ENCODE data around the gene KCNIP4.

- TF ChIP-seq, protein P1, sequence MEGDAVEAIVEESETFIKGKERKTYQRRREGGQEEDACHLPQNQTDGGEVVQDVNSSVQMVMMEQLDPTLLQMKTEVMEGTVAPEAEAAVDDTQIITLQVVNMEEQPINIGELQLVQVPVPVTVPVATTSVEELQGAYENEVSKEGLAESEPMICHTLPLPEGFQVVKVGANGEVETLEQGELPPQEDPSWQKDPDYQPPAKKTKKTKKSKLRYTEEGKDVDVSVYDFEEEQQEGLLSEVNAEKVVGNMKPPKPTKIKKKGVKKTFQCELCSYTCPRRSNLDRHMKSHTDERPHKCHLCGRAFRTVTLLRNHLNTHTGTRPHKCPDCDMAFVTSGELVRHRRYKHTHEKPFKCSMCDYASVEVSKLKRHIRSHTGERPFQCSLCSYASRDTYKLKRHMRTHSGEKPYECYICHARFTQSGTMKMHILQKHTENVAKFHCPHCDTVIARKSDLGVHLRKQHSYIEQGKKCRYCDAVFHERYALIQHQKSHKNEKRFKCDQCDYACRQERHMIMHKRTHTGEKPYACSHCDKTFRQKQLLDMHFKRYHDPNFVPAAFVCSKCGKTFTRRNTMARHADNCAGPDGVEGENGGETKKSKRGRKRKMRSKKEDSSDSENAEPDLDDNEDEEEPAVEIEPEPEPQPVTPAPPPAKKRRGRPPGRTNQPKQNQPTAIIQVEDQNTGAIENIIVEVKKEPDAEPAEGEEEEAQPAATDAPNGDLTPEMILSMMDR (IDR thresholded peaks at IDR 0.05; ENCODE audit: poor library complexity), result no peak
- TF ChIP-seq EZH2phosphoT487 (IDR thresholded peaks at IDR 0.05; ENCODE audit: low read depth, severe bottlenecking, unreplicated experiment), result no peak
Observed at GRCh38 chr4:21377046-21377445, 571.5 kb downstream of the KCNIP4 start.

Data from hepatocyte (in vitro differentiated cells).